Neural progenitor cell (in vitro differentiated cells): ENCODE results near the gene ZIK1. TPM values are rescaled to one million over a fixed set of nuclear protein-coding genes. Genes with fewer than 3 reads are reported as not detected.

Experiments
- DNase-seq: peaks from one replicate; pipeline ENCODE4 v3.0.0-alpha.2; 2016; ENCODE audit warnings: low spot score
- H2AFZ ChIP-seq: fragments of 200-600 bp; sonication (generic); replicated peaks from 2 replicates; pipeline ENCODE4 v1.6.1; 2016; ENCODE audit warnings: antibody characterized with exemption
- H3F3A ChIP-seq: fragments of 200-600 bp; sonication (generic); 2 replicates; pipeline ENCODE4 v1.6.1; 2016; ENCODE audit warnings: antibody characterized with exemption, low read depth
- H3K27ac ChIP-seq: fragments of 200-600 bp; sonication (generic); 2 replicates; pipeline ENCODE4 v1.5.1; 2016; ENCODE audit warnings: mild to moderate bottlenecking
- H3K27me3 ChIP-seq: fragments of 200-600 bp; sonication (generic); 2 replicates; pipeline ENCODE4 v1.6.1; 2016; ENCODE audit warnings: mild to moderate bottlenecking, moderate library complexity
- H3K36me3 ChIP-seq: fragments of 200-600 bp; sonication (generic); 2 replicates; pipeline ENCODE4 v1.5.1; 2016
- H3K4me1 ChIP-seq: fragments of 200-600 bp; sonication (generic); 2 replicates; pipeline ENCODE4 v1.6.1; 2016; ENCODE audit warnings: mixed run types
- H3K4me2 ChIP-seq: fragments of 200-600 bp; sonication (generic); 2 replicates; pipeline ENCODE4 v1.6.1; 2016
- H3K4me3 ChIP-seq: fragments of 200-600 bp; sonication (generic); 2 replicates; pipeline ENCODE4 v1.5.1; 2016
- H3K79me2 ChIP-seq: fragments of 200-600 bp; sonication (generic); 2 replicates; pipeline ENCODE4 v1.6.1; 2016; ENCODE audit warnings: low read depth
- H3K9ac ChIP-seq: fragments of 200-600 bp; sonication (generic); 2 replicates; pipeline ENCODE4 v1.6.1; 2016
- H3K9me3 ChIP-seq: fragments of 200-600 bp; sonication (generic); 2 replicates; pipeline ENCODE4 v1.5.1; 2016; ENCODE audit warnings: low read depth
- H4K20me1 ChIP-seq: fragments of 200-600 bp; sonication (generic); 2 replicates; pipeline ENCODE4 v1.6.1; 2016; ENCODE audit warnings: low read depth
- H3K27ac Mint-ChIP-seq: 3 replicates; pipeline ENCODE4 v1.8.0; 2021; ENCODE audit warnings: mixed read lengths
- H3K27me3 Mint-ChIP-seq: 2 replicates; pipeline ENCODE4 v1.8.0; 2022; ENCODE audit warnings: low read depth, mild to moderate bottlenecking, inconsistent platforms, moderate library complexity, mixed read lengths; ENCODE audit not compliant: insufficient read depth
- H3K36me3 Mint-ChIP-seq: 3 replicates; pipeline ENCODE4 v1.8.0; 2021; ENCODE audit warnings: mixed read lengths
- H3K4me1 Mint-ChIP-seq: 3 replicates; pipeline ENCODE4 v1.8.0; 2021; ENCODE audit warnings: mixed read lengths
- H3K4me3 Mint-ChIP-seq: 3 replicates; pipeline ENCODE4 v1.8.0; 2021; ENCODE audit warnings: mild to moderate bottlenecking, moderate library complexity, mixed read lengths
- H3K9me3 Mint-ChIP-seq: 3 replicates; pipeline ENCODE4 v1.8.0; 2020; ENCODE audit warnings: mixed read lengths
- CTCF ChIP-seq: fragments of 200-600 bp; sonication (generic); IDR thresholded peaks from 2 replicates; pipeline ENCODE4 v1.5.1; 2017; ENCODE audit warnings: antibody characterized with exemption, mild to moderate bottlenecking
- EZH2 ChIP-seq: fragments of 200-600 bp; sonication (generic); IDR thresholded peaks from 2 replicates; pipeline ENCODE4 v1.6.1; 2017; ENCODE audit warnings: antibody characterized with exemption, mild to moderate bottlenecking, moderate library complexity
- EZH2phosphoT487 ChIP-seq: fragments of 200-600 bp; sonication (generic); IDR thresholded peaks from 2 replicates; pipeline ENCODE4 v1.6.1; 2017; ENCODE audit warnings: antibody characterized with exemption
- total RNA-seq: library from RNA; depleted of rRNA; stranded (reverse); fragments of >200 nt; gene quantifications from 2 replicates; pipeline ENCODE4 v1.2.3, GENCODE V29; 2015; ENCODE audit warnings: low replicate concordance

Gene ZIK1
- total RNA-seq: 35.1 and 56.1 TPM in 2 replicates

- no peaks in the 10 kb centered on the region for H3K27me3 ChIP-seq
- H2AFZ ChIP-seq: peak within 1 kb of the TSS; percentile 98
- peak; percentile 99 for DNase-seq
- H3K27ac Mint-ChIP-seq: peak within 1 kb of the TSS; percentile 96
- peaks cover 4% of the 10 kb centered on the region for H3K4me1 ChIP-seq
- peaks cover 45% of the 10 kb centered on the region for H3K79me2 ChIP-seq
- H3K9me3 ChIP-seq: peaks cover 27% of the 10 kb centered on the region
- H3K36me3 ChIP-seq: peaks cover 33% of the 10 kb centered on the region
- H3K27ac ChIP-seq: no peak within 1 kb of the TSS
- H3K9ac ChIP-seq: peak within 1 kb of the TSS; percentile 89
- H3K4me2 ChIP-seq: peak within 1 kb of the TSS; percentile 92
- peaks cover 26% of the 10 kb centered on the region for H3K27me3 Mint-ChIP-seq
- no peaks in the 10 kb centered on the region for H4K20me1 ChIP-seq
- TF ChIP-seq CTCF (peak; percentile 16), EZH2phosphoT487 (no peak)
- no peaks in the 10 kb centered on the region for H3F3A ChIP-seq
- H3K36me3 Mint-ChIP-seq: peaks cover 52% of the 10 kb centered on the region
- peaks cover 78% of the 10 kb centered on the region for H3K9me3 Mint-ChIP-seq
- peak within 1 kb of the TSS; percentile 92 for H3K4me3 ChIP-seq
- peak within 1 kb of the TSS; percentile 99 for H3K4me3 Mint-ChIP-seq
- H3K4me1 Mint-ChIP-seq: peaks cover 9% of the 10 kb centered on the region
Observed at GRCh38 chr19:57583521-57584416, at the start of gene ZIK1. Gene ZIK1 (plus strand): TSS chr19:57584145. CDS start chr19:57584357, 212 bp downstream.

DNA sequence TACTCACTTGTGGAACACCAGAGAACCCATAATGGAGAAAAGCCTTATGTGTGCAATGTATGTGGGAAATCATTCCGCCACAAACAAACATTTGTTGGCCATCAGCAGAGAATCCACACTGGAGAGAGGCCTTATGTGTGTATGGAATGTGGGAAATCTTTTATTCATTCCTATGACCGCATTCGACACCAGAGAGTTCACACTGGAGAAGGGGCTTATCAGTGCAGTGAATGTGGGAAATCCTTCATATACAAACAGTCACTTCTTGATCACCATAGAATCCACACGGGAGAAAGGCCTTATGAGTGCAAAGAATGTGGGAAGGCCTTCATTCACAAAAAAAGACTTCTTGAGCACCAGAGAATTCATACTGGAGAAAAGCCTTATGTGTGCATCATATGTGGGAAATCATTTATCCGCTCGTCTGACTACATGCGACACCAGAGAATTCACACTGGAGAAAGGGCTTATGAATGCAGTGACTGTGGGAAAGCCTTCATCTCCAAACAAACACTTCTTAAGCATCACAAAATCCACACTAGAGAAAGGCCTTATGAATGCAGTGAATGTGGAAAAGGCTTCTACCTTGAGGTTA lies 45.9 kb upstream of the ZIK1 start:
- H3F3A ChIP-seq: no peaks in the 10 kb centered on the region
- no peak overlapping the region for H3K4me3 Mint-ChIP-seq
- peaks cover 64% of the 10 kb centered on the region for H3K36me3 ChIP-seq

GRCh38 chr19:57546513-57546912 lies 37.4 kb upstream of the ZIK1 start:
- no peak overlapping the region for H2AFZ ChIP-seq
- H4K20me1 ChIP-seq: no peaks in the 10 kb centered on the region
- H3K27me3 ChIP-seq: no peaks in the 10 kb centered on the region
- H3K9ac ChIP-seq: no peak overlapping the region
- H3K9me3 ChIP-seq: peaks cover 17% of the 10 kb centered on the region
- H3F3A ChIP-seq: no peaks in the 10 kb centered on the region
- Mint-ChIP-seq H3K9me3 (peaks cover 88% of the 10 kb centered on the region), H3K27ac (no peak overlapping the region), H3K36me3 (peaks cover 95% of the 10 kb centered on the region), H3K4me3 (no peak overlapping the region), H3K4me1 (no peaks in the 10 kb centered on the region), H3K27me3 (peaks cover 10% of the 10 kb centered on the region)
- no peak for DNase-seq
- H3K27ac ChIP-seq: no peak overlapping the region
- H3K4me3 ChIP-seq: no peak overlapping the region
- H3K36me3 ChIP-seq: peaks cover 54% of the 10 kb centered on the region
- no peaks in the 10 kb centered on the region for H3K4me1 ChIP-seq
- no peaks in the 10 kb centered on the region for H3K79me2 ChIP-seq
- no peak for TF ChIP-seq CTCF
- TF ChIP-seq EZH2phosphoT487: no peak
- no peak for TF ChIP-seq EZH2
- no peak overlapping the region for H3K4me2 ChIP-seq

More for the DNA sequence above, 45.9 kb upstream of the ZIK1 start:
- Mint-ChIP-seq H3K27me3 (peaks cover under 1% of the 10 kb centered on the region), H3K27ac (no peak overlapping the region), H3K36me3 (peaks cover 91% of the 10 kb centered on the region), H3K9me3 (peaks cover 95% of the 10 kb centered on the region), H3K4me1 (no peaks in the 10 kb centered on the region)
- Histone ChIP-seq H3K4me2 (no peak overlapping the region), H3K9me3 (peaks cover 27% of the 10 kb centered on the region), H3K9ac (no peak overlapping the region), H2AFZ (no peak overlapping the region), H3K79me2 (peaks cover 3% of the 10 kb centered on the region), H3K4me1 (no peaks in the 10 kb centered on the region), H4K20me1 (no peaks in the 10 kb centered on the region), H3K27me3 (no peaks in the 10 kb centered on the region), H3K4me3 (no peak overlapping the region), H3K27ac (no peak overlapping the region)
- no peak for TF ChIP-seq CTCF
- no peak for TF ChIP-seq EZH2phosphoT487
- no peak for TF ChIP-seq EZH2
- no peak for DNase-seq
